CMK (cell line): ENCODE data around the gene SYT2.
"Not testable (repeated sequence)": the region's sequence is repeated elsewhere in the genome, so short reads cannot be mapped to it uniquely, and the experiment has no call there.

Experiments used
- DNase-seq: peaks from one replicate; pipeline ENCODE4 v3.0.0-alpha.2; 2010; ENCODE audit warnings: low read depth

The SYT2 gene

DNA sequence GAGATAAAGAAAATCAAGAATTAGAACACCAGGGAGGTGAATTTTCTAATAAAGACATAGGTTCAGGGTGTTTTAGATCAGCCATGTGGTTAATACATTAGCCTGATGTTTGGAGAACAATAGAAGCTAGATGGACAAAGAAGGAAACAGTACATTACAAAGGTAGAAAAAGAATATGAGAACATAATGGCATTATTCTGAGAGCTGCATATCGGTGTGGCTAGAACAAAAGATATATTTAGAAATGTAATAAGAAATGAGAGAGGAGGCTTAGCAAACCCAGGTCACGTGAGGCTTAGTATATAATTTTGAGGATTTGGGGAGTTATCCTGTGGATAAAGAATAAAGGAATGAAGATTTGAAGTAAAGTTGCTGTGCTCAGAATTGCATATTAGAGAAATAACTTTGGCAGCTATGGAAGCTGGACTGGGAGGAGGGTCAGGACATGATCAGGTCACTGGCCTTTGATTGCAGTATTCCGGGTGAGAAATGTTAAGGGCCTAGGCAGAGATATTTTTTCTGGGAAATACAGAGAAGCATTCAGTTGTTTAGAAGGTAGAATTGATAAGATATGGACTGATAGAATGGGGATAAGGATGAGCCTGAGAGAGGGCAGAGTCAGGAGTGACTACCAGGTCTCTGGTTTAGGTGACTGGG is 164.5 kb downstream of the SYT2 start:
- DNase-seq = not testable (repeated sequence)

DNA sequence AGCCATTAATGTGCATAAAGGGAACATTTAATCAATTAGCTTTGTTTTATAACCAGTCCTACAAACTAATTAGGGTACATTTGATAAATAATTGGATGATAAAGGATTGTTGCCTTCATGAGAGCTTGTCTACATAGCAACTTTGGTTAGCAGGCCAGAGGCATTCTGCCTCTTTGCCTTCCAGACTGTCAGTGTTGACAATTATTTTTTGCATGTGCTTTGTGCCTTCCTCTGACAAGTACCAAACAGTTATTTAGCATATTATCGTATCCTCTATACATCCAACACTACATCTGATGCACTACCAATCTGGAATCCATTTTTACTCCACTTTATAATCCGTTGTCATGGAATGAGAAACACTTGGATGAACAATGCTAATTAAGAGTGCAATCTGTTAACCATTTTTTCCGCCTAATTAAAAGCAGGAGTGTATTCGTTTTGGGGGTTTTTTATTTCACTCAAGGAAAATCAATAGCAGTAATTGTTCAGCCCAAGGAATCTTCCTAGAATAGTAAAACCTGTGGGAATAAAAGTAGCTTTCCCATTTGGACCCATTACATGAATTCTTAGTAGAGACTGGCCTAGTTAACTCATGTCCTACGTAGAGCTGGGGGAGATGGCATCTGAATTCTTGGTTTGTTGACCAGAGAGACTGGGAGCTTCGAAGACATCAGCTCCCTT is 165.3 kb downstream of the SYT2 start:
- DNase-seq = not testable (repeated sequence)

DNA sequence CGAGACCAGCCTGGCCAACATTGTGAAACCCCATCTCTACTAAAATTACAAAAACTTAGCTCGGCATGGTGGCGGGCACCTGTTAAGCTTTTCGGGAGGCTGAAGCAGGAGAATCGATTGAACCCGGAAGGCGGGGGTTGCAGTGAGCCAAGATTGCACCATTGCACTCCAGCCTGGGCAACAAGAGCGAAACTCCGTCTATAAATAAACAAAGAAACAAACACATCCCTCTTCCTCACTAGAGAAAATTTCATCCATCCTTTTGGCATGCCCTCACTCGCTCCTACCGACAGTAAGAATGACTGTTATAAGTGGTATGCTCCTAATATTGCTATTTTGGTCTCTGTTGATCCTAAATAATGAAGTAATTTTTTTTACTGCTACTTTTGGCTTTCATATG is 166.7 kb downstream of the SYT2 start:
- DNase-seq = not testable (repeated sequence)

DNA sequence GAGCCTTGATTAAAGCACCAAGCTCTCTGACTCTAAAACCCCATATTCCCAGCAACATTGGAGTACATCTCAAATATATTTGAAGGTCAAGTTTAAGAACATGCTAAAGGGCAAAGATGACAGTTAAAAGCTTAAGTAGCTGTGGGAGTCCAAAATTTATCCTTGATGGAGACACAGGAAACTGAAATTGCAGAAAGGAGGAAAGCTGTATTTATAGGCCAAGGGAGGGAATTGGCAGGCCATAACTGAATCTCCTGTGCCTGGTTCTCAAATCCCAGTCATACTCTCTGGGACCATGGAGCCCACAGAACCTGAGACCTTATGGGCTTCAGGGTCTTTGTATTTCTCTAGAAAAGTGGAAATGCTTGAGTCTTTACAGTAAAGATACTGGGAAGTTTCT is 167.8 kb downstream of the SYT2 start:
- not testable (repeated sequence) for DNase-seq

DNA sequence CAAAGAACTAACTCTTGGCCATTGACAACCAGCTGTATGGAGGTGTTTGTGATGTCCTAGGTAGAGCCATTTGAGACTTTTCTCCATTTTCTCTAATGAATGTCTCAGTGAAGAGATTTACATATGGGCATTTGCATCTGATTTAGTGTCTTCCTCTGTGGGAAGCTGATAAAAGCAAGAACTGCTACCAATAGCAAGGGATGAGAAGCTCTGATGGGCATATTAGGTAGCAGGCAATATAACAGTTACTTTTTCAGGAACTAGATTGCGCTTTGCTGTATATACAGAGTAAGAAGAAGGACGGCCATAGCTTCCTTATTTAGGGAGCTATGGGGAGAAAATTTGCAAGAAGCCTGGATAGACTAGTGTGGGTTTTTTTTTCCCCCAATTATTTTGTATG is 169.4 kb downstream of the SYT2 start:
- not testable (repeated sequence) for DNase-seq
